Activated naive CD8-positive, alpha-beta T cell (primary cell): ENCODE measurements around the gene IRS1.

Experiments
- H3K27ac Mint-ChIP-seq: one replicate; pipeline ENCODE4 v1.8.0; 2021; ENCODE audit warnings: mixed read lengths
- H3K27me3 Mint-ChIP-seq: one replicate; pipeline ENCODE4 v1.8.0; 2021; ENCODE audit warnings: mixed read lengths
- H3K36me3 Mint-ChIP-seq: one replicate; pipeline ENCODE4 v1.8.0; 2021; ENCODE audit warnings: mixed read lengths
- H3K4me1 Mint-ChIP-seq: one replicate; pipeline ENCODE4 v1.8.0; 2021; ENCODE audit warnings: low read depth, mixed read lengths
- H3K4me3 Mint-ChIP-seq: one replicate; pipeline ENCODE4 v1.8.0; 2021; ENCODE audit warnings: mild to moderate bottlenecking, mixed read lengths
- H3K9me3 Mint-ChIP-seq: one replicate; pipeline ENCODE4 v1.8.0; 2021; ENCODE audit warnings: low read depth, mixed read lengths

IRS1 gene

GRCh38 chr2:226739545-226740030, 60.0 kb downstream of the IRS1 start:
- Mint-ChIP-seq H3K27ac (no peak overlapping the region), H3K9me3 (peaks cover 5% of the 10 kb centered on the region), H3K4me1 (peaks cover 2% of the 10 kb centered on the region), H3K4me3 (no peak overlapping the region), H3K27me3 (no peaks in the 10 kb centered on the region), H3K36me3 (peaks cover 2% of the 10 kb centered on the region)

- H3K27ac Mint-ChIP-seq = no peak overlapping the region
- peaks cover 2% of the 10 kb centered on the region for H3K36me3 Mint-ChIP-seq
These were observed 60.6 kb downstream of the IRS1 start for GRCh38 chr2:226738821-226739544.

GRCh38 chr2:226738191-226738820, 61.3 kb downstream of the IRS1 start:
- Mint-ChIP-seq H3K4me3 (no peak overlapping the region), H3K9me3 (peaks cover 5% of the 10 kb centered on the region), H3K4me1 (peaks cover 3% of the 10 kb centered on the region), H3K36me3 (peaks cover 2% of the 10 kb centered on the region), H3K27ac (no peak overlapping the region), H3K27me3 (no peaks in the 10 kb centered on the region)

More at GRCh38 chr2:226738821-226739544, 60.6 kb downstream of the IRS1 start:
- Mint-ChIP-seq H3K4me3 (no peak overlapping the region), H3K9me3 (peaks cover 5% of the 10 kb centered on the region), H3K27me3 (no peaks in the 10 kb centered on the region), H3K4me1 (peaks cover 2% of the 10 kb centered on the region)

GRCh38 chr2:226736382-226736781, 63.2 kb downstream of the IRS1 start:
- Mint-ChIP-seq H3K27ac (no peak overlapping the region), H3K4me3 (no peak overlapping the region), H3K9me3 (peaks cover 5% of the 10 kb centered on the region), H3K36me3 (no peaks in the 10 kb centered on the region), H3K27me3 (no peaks in the 10 kb centered on the region), H3K4me1 (peaks cover 3% of the 10 kb centered on the region)

GRCh38 chr2:226733927-226734564, 65.6 kb downstream of the IRS1 start:
- H3K36me3 Mint-ChIP-seq = no peaks in the 10 kb centered on the region
- H3K27ac Mint-ChIP-seq = no peak overlapping the region
- peaks cover 5% of the 10 kb centered on the region for H3K9me3 Mint-ChIP-seq

GRCh38 chr2:226733189-226733858, 66.3 kb downstream of the IRS1 start:
- Mint-ChIP-seq H3K9me3 (peaks cover 5% of the 10 kb centered on the region), H3K27ac (no peak overlapping the region), H3K36me3 (no peaks in the 10 kb centered on the region), H3K27me3 (no peaks in the 10 kb centered on the region), H3K4me1 (peaks cover 2% of the 10 kb centered on the region), H3K4me3 (no peak overlapping the region)

More at GRCh38 chr2:226733927-226734564, 65.6 kb downstream of the IRS1 start:
- Mint-ChIP-seq H3K4me1 (peaks cover 3% of the 10 kb centered on the region), H3K4me3 (no peak overlapping the region), H3K27me3 (no peaks in the 10 kb centered on the region)

- Mint-ChIP-seq H3K9me3 (peaks cover 3% of the 10 kb centered on the region), H3K4me1 (peaks cover 2% of the 10 kb centered on the region), H3K4me3 (no peak overlapping the region), H3K36me3 (no peaks in the 10 kb centered on the region), H3K27ac (no peak overlapping the region), H3K27me3 (no peaks in the 10 kb centered on the region)
These were observed 67.0 kb downstream of the IRS1 start for GRCh38 chr2:226732478-226733188.

DNA sequence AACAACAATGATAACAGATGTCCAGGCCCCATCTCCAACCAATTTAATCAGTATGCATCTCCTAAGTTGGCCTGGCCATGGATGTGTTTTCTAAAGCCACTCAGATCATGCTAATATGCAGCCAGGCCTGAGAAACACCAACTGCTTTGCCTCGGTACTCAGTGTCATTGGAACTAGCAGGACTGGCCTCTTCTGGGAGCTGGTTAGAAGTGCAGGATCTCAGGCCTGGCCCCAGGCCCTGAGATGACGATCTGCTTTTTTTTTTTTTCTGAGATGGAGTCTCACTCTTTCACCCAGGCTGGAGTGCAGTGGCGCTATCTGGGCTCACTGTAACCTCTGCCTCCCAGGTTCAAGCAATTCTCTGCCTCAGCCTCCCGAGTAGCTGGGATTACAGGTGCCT, 69.1 kb downstream of the IRS1 start:
- Mint-ChIP-seq H3K4me1 (peaks cover 2% of the 10 kb centered on the region), H3K27me3 (peaks cover 2% of the 10 kb centered on the region), H3K4me3 (no peak overlapping the region), H3K27ac (no peak overlapping the region), H3K9me3 (no peaks in the 10 kb centered on the region), H3K36me3 (no peaks in the 10 kb centered on the region)

DNA sequence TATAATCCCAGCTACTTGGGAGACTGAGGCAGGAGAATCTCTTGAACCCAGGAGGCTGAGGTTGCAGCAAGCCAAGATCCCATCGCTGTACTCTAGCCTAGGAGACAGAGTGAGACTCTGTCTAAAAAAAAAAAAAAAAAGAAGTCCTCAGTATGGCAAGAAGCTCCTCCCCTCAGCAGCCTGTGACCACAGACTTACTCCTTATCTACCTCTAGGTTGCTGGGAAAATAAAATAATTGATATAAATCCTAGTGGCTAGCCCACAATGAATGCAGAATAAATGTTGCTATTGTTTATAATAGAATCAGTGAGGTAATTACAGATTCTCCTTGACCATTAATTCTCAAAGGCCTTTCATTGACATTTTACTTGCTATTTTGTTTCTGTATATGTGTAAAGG, 70.6 kb downstream of the IRS1 start:
- no peaks in the 10 kb centered on the region for H3K36me3 Mint-ChIP-seq
- no peak overlapping the region for H3K4me3 Mint-ChIP-seq
- H3K27ac Mint-ChIP-seq = no peak overlapping the region
- peaks cover 2% of the 10 kb centered on the region for H3K4me1 Mint-ChIP-seq
- H3K9me3 Mint-ChIP-seq = no peaks in the 10 kb centered on the region
- H3K27me3 Mint-ChIP-seq = peaks cover 6% of the 10 kb centered on the region

GRCh38 chr2:226727251-226727650, 72.4 kb downstream of the IRS1 start:
- H3K4me3 Mint-ChIP-seq = no peak overlapping the region
- no peaks in the 10 kb centered on the region for H3K9me3 Mint-ChIP-seq
- H3K27me3 Mint-ChIP-seq = peaks cover 9% of the 10 kb centered on the region
- H3K27ac Mint-ChIP-seq = no peak overlapping the region
- no peaks in the 10 kb centered on the region for H3K4me1 Mint-ChIP-seq
- no peaks in the 10 kb centered on the region for H3K36me3 Mint-ChIP-seq

DNA sequence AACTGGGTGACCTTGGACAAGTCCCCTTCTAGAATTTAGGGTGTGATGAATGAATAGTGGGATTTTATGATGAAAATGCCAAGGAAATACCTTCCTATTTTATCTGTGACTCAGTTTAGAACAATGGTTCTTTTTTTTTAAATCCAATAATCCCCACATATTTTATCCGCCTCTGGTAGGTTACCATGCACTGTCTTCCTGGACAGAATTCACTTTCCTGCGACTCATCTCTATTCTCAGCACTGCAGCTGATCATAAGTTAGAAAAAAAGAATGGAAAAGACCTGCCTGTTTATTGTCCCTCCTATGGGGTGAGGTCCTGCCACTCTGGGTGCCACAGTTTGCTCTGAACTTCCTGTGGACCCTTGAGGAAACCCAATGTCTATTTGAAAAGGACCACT, 73.1 kb downstream of the IRS1 start:
- Mint-ChIP-seq H3K4me1 (no peaks in the 10 kb centered on the region), H3K36me3 (no peaks in the 10 kb centered on the region), H3K4me3 (no peak overlapping the region), H3K9me3 (no peaks in the 10 kb centered on the region), H3K27me3 (peaks cover 9% of the 10 kb centered on the region), H3K27ac (no peak overlapping the region)

- H3K27ac Mint-ChIP-seq = no peak overlapping the region
- no peaks in the 10 kb centered on the region for H3K4me1 Mint-ChIP-seq
- H3K27me3 Mint-ChIP-seq = peaks cover 12% of the 10 kb centered on the region
- no peak overlapping the region for H3K4me3 Mint-ChIP-seq
- H3K36me3 Mint-ChIP-seq = no peaks in the 10 kb centered on the region
- H3K9me3 Mint-ChIP-seq = no peaks in the 10 kb centered on the region
These were observed 74.3 kb downstream of the IRS1 start for GRCh38 chr2:226725126-226725860.

- Mint-ChIP-seq H3K36me3 (no peaks in the 10 kb centered on the region), H3K4me3 (no peak overlapping the region), H3K27me3 (peaks cover 12% of the 10 kb centered on the region), H3K4me1 (no peaks in the 10 kb centered on the region), H3K27ac (no peak overlapping the region), H3K9me3 (no peaks in the 10 kb centered on the region)
These were observed 78.1 kb downstream of the IRS1 start for GRCh38 chr2:226721541-226721940.

GRCh38 chr2:226720948-226721347, 78.7 kb downstream of the IRS1 start:
- H3K36me3 Mint-ChIP-seq = no peaks in the 10 kb centered on the region
- H3K27ac Mint-ChIP-seq = no peak overlapping the region
- no peaks in the 10 kb centered on the region for H3K4me1 Mint-ChIP-seq
- H3K4me3 Mint-ChIP-seq = no peak overlapping the region
- H3K27me3 Mint-ChIP-seq = peaks cover 12% of the 10 kb centered on the region
- H3K9me3 Mint-ChIP-seq = no peaks in the 10 kb centered on the region
